Astrocyte (in vitro differentiated cells and primary cell): Measurements from ENCODE around the gene C13orf46.

Experiments used
- CTCF ChIP-seq: IDR thresholded peaks from 2 replicates; pipeline ENCODE4 v1.5.1; 2011; ENCODE audit warnings: low read depth, mild to moderate bottlenecking, inconsistent platforms, low read length, moderate library complexity; ENCODE audit not compliant: insufficient read depth
- EZH2 ChIP-seq: IDR thresholded peaks from 2 replicates; pipeline ENCODE4 v1.6.1; 2012; ENCODE audit warnings: mild to moderate bottlenecking, low read length, inconsistent platforms; ENCODE audit not compliant: insufficient read depth

GRCh38 chr13:113907635-113908617 is 66.0 kb downstream of the C13orf46 start:
- no peak for TF ChIP-seq CTCF
- no peak for TF ChIP-seq EZH2
